Right lobe of liver (tissue), 6 donors: ENCODE results near the gene NOVA2. TPM values are rescaled to one million over a fixed set of nuclear protein-coding genes. Genes with fewer than 3 reads are reported as not detected.

Source experiments
- ATAC-seq, 4 donors: fragments of 200-7000 bp; cut with Tn5 transposase; one replicate each; pipeline ENCODE4 v1.9.1; 2020; ENCODE audit warnings: mild to moderate bottlenecking in 4 of 4, moderate library complexity in 4 of 4
- DNase-seq, 3 donors: peaks; one replicate each; pipeline ENCODE4 v3.0.0-alpha.2; 2020
- H3K27ac ChIP-seq, 3 donors: fragments of 200-600 bp; one replicate each; pipeline ENCODE4 v1.8.0; 2022
- H3K27me3 ChIP-seq, 2 donors: fragments of 200-600 bp; one replicate each; pipeline ENCODE4 v1.8.0; 2022
- H3K36me3 ChIP-seq, 4 donors: fragments of 200-600 bp; sonication (generic) in 1 of 4; one replicate each; pipeline versions ENCODE4 v1.5.1 to v1.8.0; 2017 to 2022; ENCODE audit warnings: control low read depth in 1 of 4
- H3K4me1 ChIP-seq, 4 donors: fragments of 200-600 bp; sonication (generic) in 1 of 4; one replicate each; pipeline versions ENCODE4 v1.5.1 to v1.8.0; 2017 to 2022; ENCODE audit warnings: control low read depth in 1 of 4
- H3K4me3 ChIP-seq, 3 donors: fragments of 200-600 bp; one replicate each; pipeline ENCODE4 v1.8.0; 2022
- H3K9me3 ChIP-seq, 4 donors: fragments of 200-600 bp; sonication (generic) in 1 of 4; one replicate each; pipeline versions ENCODE4 v1.5.1 to v1.8.0; 2017 to 2022; ENCODE audit warnings: control low read depth in 1 of 4
- POLR2A ChIP-seq: fragments of 450-650 bp; IDR thresholded peaks from one replicate; pipeline ENCODE4 v1.6.1; 2017; ENCODE audit warnings: antibody characterized with exemption, mild to moderate bottlenecking
- WGBS: methylation state at CpG from one replicate; pipeline ENCODE4 v1.1.6; 2018; ENCODE audit warnings: low coverage, low lambda C conversion rate; ENCODE audit not compliant: insufficient coverage; ENCODE audit errors: missing lambda C conversion rate; 5-methylcytosine and 5-hydroxymethylcytosine counted together
- intact Hi-C, 2 donors: fragments of 100-400 bp; cut with DNase I; formaldehyde crosslinking; loops; one replicate each; pipeline versions ENCODE4 v1.11.2 to v1.14.1; 2022
- total RNA-seq, 6 experiments: library from RNA; depleted of rRNA in 2 of 6; stranded (reverse); fragments of >200 nt in 2 of 6; fragmentation: NEBNext Ultra II Directional in 3 of 6; extraction: Animal tissue kit (Norgen Biotek cat#: 25700) in 3 of 6; gene quantifications; one replicate each; pipeline versions ENCODE4 v1.1.0 to v1.2.4, GENCODE V29; 2016 to 2023
- TF ChIP-seq, protein P1 (sequence below), 4 donors: fragments of 200-600 bp in 3 of 4; fragments of 450-650 bp in 1 of 4; IDR thresholded peaks; one replicate each; pipeline versions ENCODE4 v1.5.1 to v1.8.0; 2016 to 2022; ENCODE audit warnings: antibody characterized with exemption in 4 of 4, mild to moderate bottlenecking in 2 of 4
- donor health status: DM: no; HTN: yes; CAD: no.
- donor health status: DM: no; HTN: no; CAD: no.
- donor health status: DM: no; HTN: no; CAD: no.
- donor health status: DM: no; HTN: yes; CAD: no.
- donor health status: DM: no; HTN: yes; CAD: no.

Gene NOVA2
- total RNA-seq, 6 experiments from 2014 or later = 0.66 to 2.5 (median 0.85) TPM

DNA sequence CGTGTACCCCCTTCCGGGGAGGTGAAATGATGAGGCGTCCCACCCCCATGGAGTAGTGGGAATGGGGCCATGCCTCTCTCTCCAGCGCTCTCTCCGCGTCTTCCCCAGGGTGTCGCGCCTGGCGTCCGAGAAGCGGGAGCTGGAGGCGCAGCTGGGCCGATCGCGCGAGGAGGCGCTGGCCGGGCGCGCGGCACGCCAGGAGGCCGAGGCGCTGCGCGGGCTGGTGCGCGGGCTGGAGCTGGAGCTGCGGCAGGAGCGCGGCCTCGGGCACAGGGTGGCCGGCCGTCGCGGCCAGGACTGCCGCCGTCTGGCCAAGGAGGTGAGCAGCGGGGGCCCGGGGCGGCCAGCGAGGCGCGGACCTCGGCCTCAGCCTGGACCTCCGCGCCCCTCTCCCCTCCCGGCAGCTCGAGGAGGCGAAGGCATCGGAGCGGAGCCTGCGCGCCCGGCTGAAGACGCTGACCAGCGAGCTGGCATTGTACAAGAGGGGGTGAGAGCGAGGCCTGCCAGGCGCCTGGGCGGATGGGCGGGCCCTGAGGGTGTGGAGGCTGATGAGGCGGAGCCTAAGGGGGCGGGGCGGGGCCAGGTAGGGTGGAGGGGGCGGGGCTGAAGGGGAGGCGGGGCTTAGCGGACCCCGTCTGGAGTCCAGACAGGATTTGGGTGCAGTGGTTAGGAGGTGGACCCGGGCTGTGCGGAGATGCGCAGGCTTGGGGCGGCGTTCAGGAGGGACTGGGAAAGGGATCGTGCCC is 41.4 kb upstream of the NOVA2 start:
- Histone ChIP-seq H3K27me3 (peaks cover 0 to 11% of the 10 kb centered on the region in 2 donors), H3K4me1 (peaks cover 0 to 21% (median 0%) of the 10 kb centered on the region in 4 donors), H3K36me3 (no peaks in the 10 kb centered on the region), H3K4me3 (peak overlapping the region in 1 of 3 donors; percentile 35), H3K27ac (no peak overlapping the region), H3K9me3 (no peaks in the 10 kb centered on the region)
- TF ChIP-seq, protein P1, sequence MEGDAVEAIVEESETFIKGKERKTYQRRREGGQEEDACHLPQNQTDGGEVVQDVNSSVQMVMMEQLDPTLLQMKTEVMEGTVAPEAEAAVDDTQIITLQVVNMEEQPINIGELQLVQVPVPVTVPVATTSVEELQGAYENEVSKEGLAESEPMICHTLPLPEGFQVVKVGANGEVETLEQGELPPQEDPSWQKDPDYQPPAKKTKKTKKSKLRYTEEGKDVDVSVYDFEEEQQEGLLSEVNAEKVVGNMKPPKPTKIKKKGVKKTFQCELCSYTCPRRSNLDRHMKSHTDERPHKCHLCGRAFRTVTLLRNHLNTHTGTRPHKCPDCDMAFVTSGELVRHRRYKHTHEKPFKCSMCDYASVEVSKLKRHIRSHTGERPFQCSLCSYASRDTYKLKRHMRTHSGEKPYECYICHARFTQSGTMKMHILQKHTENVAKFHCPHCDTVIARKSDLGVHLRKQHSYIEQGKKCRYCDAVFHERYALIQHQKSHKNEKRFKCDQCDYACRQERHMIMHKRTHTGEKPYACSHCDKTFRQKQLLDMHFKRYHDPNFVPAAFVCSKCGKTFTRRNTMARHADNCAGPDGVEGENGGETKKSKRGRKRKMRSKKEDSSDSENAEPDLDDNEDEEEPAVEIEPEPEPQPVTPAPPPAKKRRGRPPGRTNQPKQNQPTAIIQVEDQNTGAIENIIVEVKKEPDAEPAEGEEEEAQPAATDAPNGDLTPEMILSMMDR (IDR thresholded peaks at IDR 0.05) = no peak
- no peak for TF ChIP-seq POLR2A
- DNase-seq (peak; percentile 73 to 80 (median 74)), ATAC-seq (peak; percentile 61 to 79 (median 72))
- intact Hi-C loops = loop anchor here in 1 of 2 donors (10.0 kb wide), 1 partner anchor 190 kb away; no protein-coding TSS in a partner anchor
- WGBS = 19% methylated on average over 30 of the region's 74 CpGs

DNA sequence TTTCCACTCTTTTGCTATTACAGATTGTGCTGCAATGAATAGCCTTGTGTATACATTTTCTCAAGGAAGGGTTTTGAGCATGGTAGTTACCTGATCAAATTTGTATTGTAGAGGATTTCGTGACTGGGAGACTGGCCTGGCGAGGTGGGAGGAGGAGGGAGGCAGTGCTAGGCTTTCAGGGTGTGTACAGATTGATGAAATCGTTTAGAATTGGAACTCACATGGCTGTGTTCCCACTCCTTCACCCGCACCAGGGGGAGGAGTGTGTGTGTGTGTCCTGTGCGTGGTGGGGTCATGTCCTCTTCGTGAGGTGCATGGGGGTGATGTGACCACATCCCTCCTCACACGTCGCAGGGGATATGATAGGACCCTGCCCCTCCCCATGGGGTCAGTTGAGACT is 40.9 kb upstream of the NOVA2 start:
- peaks cover 0 to 11% of the 10 kb centered on the region in 2 donors for H3K27me3 ChIP-seq
- no peak overlapping the region for H3K27ac ChIP-seq
- H3K9me3 ChIP-seq = no peaks in the 10 kb centered on the region
- intact Hi-C loops = loop anchor here in 1 of 2 donors (10.0 kb wide), 1 partner anchor 190 kb away; no protein-coding TSS in a partner anchor
- no peak for ATAC-seq
- H3K4me1 ChIP-seq = peaks cover 0 to 21% (median 0%) of the 10 kb centered on the region in 4 donors
- WGBS = 13% methylated on average over 2 of the region's 8 CpGs
- H3K36me3 ChIP-seq = no peaks in the 10 kb centered on the region
- DNase-seq = peak in 1 of 3 donors; percentile 48
- TF ChIP-seq, protein P1 (IDR thresholded peaks at IDR 0.05) = no peak
- no peak for TF ChIP-seq POLR2A
- H3K4me3 ChIP-seq = peak overlapping the region in 1 of 3 donors; percentile 35

DNA sequence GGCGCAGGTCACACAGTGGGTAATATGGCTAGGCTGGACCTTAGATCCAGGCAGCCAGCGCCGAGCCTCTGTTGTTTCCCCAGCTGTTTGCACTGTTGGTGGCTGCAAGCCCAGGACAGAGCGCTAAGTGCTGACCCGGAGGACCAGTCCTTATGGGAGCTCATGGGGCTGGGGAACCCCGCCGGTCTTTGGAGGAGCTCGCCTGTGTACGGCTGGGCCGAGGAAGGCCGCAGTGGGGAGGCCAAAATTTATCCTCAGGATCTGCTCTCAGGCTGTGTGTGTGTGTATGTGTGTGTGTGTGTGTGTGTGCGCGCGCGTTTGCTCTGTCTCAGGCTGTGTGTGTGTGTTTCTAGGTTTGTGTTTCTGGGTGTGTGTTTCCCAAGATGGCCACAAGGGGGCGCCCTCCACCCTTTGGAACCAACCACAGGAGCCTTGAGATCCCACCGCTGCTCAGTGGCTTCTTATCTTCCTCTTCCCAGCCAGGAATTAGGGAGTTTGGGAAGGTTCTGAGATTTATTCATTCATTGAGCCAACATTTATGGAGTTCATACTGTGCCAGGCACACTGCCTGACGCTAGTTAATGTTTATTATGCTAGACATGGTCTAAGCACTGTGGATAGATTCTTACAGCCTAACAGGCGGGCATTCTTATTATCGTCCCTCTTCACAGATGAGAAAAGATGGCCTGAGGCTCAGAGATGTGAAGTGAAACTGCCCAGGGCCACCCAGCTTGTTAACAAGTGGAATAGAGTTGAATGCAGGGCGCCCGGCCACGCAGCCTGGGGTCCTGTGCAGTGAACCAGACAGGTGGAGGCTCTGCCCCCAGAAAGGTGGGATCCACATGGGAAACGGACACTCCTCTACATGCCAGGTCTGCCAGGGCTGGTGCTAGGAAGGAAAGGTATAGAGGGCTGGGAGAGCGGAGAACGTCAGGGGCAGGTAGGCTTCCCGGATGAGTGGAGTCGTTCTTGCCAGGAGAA is 36.2 kb upstream of the NOVA2 start:
- intact Hi-C loops = loop anchor here in 1 of 2 donors (10.0 kb wide), 1 partner anchor 185 kb away; no protein-coding TSS in a partner anchor
- Histone ChIP-seq H3K4me3 (no peak overlapping the region), H3K9me3 (no peaks in the 10 kb centered on the region), H3K36me3 (no peaks in the 10 kb centered on the region), H3K27ac (no peak overlapping the region), H3K4me1 (peaks cover 0 to 10% (median 0%) of the 10 kb centered on the region in 4 donors), H3K27me3 (peaks cover 0 to 9% of the 10 kb centered on the region in 2 donors)
- DNase-seq (peak; percentile 63 to 72 (median 66)), ATAC-seq (peak; percentile 76 to 93 (median 88))
- no peak for TF ChIP-seq POLR2A
- TF ChIP-seq, protein P1 (IDR thresholded peaks at IDR 0.05) = peak; percentile 66 to 85 (median 77)
- WGBS = 63% methylated on average over 14 of the region's 28 CpGs

DNA sequence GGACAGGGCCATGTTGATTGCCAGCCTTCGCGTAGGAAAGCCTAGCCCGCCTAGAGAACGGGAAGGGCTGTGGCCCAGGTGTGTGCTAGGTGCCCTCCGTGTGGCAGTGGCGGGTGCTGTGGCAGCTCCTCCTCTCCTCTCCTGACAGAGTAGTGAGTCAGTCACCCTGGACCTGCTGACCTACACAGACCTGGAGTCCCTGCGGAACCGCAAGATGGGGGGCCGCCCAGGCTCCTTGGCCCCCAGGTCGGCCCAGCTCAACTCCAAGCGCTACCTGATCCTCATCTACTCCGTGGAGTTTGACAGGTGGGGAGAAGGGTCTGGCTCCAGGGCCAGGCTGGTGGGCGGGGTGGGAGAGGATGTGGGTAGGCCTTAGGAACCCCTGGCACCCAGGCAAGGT is 32.7 kb upstream of the NOVA2 start:
- TF ChIP-seq, protein P1 (IDR thresholded peaks at IDR 0.05) = no peak
- no peak for TF ChIP-seq POLR2A
- Histone ChIP-seq H3K27ac (no peak overlapping the region), H3K27me3 (no peaks in the 10 kb centered on the region), H3K4me1 (peaks cover 0 to 5% (median 0%) of the 10 kb centered on the region in 4 donors), H3K9me3 (no peaks in the 10 kb centered on the region), H3K36me3 (no peaks in the 10 kb centered on the region), H3K4me3 (no peak overlapping the region)
- DNase-seq = peak in 1 of 3 donors; percentile 22
- WGBS = 50% methylated on average over 1 of the region's 13 CpGs
- ATAC-seq = no peak
- intact Hi-C loops = no loop called here
